KOPT-K1 (cell line): ENCODE results near the gene NCOR2.
"Not testable (repeated sequence)": the region's sequence is repeated elsewhere in the genome, so short reads cannot be mapped to it uniquely, and the experiment has no call there.

Experiments used
- H3K27ac ChIP-seq: fragments of 200-600 bp; sonication (generic); 2 replicates; pipeline ENCODE4 v1.5.1; 2016; ENCODE audit warnings: antibody characterized with exemption, mild to moderate bottlenecking, low read depth, low read length; ENCODE audit not compliant: poor library complexity, severe bottlenecking
- H3K36me3 ChIP-seq: fragments of 200-600 bp; sonication (generic); 2 replicates; pipeline ENCODE4 v1.5.1; 2017; ENCODE audit warnings: antibody characterized with exemption, mild to moderate bottlenecking, low read length, moderate library complexity; ENCODE audit not compliant: insufficient read depth
- H3K9me3 ChIP-seq: fragments of 200-600 bp; sonication (generic); 2 replicates; pipeline ENCODE4 v1.5.1; 2017; ENCODE audit warnings: antibody characterized with exemption, low read length, mild to moderate bottlenecking; ENCODE audit not compliant: insufficient read depth, poor library complexity, severe bottlenecking

Gene NCOR2

DNA sequence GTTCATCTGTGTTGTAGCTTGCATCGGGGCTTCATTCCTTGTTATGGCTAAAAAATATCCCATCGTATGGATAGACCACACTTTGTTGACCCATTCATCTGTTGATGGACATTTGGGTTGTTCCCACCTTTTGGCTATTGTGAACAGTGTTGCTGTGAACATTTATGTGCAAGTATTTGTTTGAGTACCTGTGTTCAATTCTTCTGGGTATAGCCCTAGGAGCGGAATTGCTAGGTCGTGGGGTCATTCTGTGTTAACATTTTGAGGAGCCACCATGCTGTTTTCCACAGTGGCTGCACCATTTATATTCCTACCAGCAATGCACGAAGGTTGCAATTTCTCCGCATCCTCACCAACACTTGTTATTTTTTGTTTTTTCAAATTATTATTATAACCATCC, 23.0 kb upstream of the NCOR2 start:
- H3K9me3 ChIP-seq, result peaks cover 11% of the 10 kb centered on the region
- H3K27ac ChIP-seq, result no peak overlapping the region
- H3K36me3 ChIP-seq, result no peaks in the 10 kb centered on the region

DNA sequence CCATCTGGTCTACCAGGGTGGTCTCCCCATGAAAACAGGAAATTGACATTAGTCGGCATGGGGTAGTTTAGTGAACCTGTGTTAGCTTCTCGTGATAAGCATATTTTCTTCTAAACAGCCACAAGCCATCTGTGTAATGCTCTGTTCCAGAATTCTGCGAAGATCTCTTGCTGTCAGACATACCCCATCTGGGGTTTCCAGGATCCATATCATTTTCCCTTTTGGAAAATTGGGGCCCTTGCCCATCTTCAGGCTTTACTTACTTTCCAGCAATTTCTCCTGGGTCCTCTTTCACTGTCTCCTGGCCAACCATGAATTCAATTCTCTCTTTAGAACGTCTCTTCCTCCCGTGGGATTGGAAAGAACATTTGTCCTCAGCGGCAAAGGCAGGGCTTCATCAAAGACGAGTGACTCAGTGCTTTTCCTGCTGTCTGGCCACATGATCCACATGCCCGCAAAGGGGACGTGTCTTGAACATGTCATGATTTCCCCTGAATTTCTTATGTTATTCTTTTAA, 21.4 kb upstream of the NCOR2 start:
- Histone ChIP-seq H3K27ac (no peak overlapping the region), H3K9me3 (peaks cover 11% of the 10 kb centered on the region), H3K36me3 (no peaks in the 10 kb centered on the region)

DNA sequence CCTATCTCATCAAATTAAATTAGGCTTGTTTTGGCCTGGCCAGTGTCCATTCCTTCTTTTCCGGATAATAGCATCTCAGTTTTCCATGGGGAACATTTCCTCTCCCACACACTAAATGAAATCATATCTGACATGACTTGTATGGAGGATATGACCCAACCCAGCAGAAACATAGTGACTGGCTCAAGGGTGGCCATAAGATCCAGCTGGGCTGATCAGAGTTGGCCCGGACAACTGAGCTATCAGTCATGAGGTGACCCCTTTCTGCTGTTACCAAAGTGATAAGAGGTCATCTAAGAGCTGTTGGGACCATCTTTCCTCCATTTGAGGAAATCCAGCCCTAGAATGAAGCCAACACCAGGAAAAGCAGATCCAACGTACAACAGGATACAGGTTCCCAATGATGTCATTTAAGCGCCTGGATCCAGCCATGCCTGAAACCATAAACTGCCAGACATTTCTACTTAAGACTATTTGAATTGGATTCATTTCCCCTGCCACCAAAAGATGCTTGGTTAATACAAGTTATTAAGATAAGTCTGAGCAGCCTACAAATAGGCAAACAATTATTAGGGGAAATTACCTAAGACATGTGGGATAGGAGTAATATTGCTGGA, 20.7 kb upstream of the NCOR2 start:
- Histone ChIP-seq H3K36me3 (no peaks in the 10 kb centered on the region), H3K9me3 (peaks cover 11% of the 10 kb centered on the region), H3K27ac (no peak overlapping the region)

DNA sequence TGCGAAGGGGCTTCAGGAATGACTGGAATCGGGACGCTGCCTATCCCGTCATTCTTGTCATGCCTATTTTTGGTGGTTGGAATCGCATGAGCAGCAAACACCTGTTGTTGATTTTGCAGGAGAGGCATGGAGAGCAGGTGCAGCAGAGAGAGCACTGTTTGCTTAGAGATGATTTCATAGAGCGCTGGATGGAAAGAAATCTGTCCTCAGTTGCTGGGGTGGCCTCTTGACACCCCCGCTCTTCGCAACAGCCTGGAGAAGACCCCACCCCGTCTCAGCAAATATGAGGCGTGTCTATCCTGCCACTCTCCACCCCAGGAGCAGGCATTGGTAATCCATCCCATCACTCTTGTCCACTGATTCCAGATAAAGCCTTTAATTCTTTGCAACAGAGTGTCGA, 19.3 kb upstream of the NCOR2 start:
- no peak overlapping the region for H3K27ac ChIP-seq
- H3K9me3 ChIP-seq, result peaks cover 11% of the 10 kb centered on the region
- H3K36me3 ChIP-seq, result no peaks in the 10 kb centered on the region

DNA sequence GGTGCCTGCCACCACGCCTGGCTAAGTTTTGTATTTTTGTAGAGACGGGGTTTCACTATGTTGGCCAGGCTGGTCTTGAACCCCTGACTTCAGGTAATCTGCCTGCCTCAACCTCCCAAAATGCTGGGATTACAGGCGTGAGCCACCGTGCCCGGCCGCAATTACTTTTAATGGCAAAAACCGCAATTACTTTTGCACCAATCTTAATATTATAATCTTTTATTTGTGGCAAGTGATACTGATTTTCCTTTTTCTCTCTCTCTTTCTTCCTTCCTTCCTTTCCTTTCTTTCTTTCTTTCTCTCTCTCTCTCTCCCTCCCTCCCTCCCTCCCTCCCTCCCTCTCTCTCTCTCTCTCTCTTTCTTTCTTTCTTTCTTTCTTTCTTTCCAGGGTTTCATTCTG, 17.1 kb upstream of the NCOR2 start:
- not testable (repeated sequence) for H3K9me3 ChIP-seq, H3K27ac ChIP-seq, H3K36me3 ChIP-seq

DNA sequence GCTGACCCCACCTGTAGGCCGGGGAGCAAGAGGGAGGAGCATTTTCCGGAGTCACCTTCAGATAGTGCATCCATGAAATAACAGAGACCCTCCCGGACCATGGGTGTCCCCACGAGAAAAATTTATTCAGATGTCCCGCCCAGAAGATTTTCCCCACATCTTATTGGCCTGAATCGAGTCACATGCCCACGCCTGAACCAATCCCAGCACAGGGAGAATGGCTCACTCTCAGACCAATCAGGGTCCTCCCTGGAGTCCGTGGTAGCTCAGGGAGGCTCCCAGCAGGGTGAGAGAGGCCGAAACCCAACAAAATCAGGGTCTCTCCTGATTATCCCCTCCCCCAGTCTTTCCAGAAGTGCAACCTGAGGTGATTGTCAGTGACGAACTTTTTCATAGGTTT, 16.4 kb upstream of the NCOR2 start:
- H3K27ac ChIP-seq, result no peak overlapping the region
- H3K9me3 ChIP-seq, result no peaks in the 10 kb centered on the region
- no peaks in the 10 kb centered on the region for H3K36me3 ChIP-seq

DNA sequence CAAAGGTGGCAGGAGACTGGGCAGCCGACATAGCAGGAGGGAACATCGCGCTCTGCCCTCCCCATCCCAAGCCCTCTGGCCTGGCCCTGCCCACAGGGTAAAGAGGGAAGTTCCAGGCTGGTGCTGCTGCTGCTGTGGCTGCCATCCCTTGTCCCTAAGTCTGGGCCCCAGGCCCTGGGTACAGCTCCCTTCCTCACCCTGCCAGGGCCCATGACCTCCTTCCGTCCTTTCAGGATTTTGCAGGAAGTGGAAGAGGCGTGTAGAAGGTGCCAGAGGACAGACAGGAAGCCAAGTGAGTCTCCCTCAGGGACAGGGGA, 14.7 kb upstream of the NCOR2 start:
- H3K36me3 ChIP-seq, result no peaks in the 10 kb centered on the region
- H3K9me3 ChIP-seq, result no peaks in the 10 kb centered on the region
- no peak overlapping the region for H3K27ac ChIP-seq

DNA sequence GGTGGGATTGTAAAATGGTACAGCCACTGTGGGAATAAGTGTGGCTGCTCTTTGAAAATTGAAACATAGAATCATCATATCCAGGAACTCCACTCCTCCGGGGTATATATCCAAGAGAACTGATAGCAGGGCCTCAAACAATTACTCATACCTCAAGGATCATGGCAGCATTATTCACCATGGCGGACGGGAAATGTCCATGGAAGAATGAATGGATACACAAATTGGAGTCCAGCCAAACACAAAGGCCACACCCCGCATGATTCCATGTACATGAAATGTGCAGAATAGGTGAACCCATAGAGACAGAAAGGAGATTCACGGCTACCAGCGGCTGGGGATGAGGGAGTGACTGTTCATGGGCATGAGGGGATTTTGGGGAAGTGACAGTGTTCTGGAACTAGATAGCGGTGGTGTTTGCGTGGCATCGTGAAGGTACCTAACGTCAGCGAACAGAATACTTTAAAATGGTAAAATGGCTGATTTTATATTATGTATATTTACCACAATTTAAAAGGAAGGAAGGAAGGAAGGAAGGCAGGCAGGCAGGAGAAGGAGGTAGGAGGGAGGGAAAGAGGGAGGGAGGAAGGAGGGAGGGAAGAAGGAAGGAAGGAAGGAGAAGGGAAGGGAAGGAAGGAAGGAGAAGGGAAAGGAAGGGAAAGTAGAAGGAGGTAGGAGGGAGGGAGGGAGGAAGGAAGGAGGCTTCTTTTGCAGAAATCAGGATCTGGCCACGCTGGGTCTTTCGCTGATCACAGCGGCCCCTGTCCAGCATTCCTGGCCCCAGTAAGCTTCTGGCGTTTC, 14.1 kb upstream of the NCOR2 start:
- no peak overlapping the region for H3K27ac ChIP-seq
- H3K36me3 ChIP-seq, result no peaks in the 10 kb centered on the region
- H3K9me3 ChIP-seq, result no peaks in the 10 kb centered on the region

DNA sequence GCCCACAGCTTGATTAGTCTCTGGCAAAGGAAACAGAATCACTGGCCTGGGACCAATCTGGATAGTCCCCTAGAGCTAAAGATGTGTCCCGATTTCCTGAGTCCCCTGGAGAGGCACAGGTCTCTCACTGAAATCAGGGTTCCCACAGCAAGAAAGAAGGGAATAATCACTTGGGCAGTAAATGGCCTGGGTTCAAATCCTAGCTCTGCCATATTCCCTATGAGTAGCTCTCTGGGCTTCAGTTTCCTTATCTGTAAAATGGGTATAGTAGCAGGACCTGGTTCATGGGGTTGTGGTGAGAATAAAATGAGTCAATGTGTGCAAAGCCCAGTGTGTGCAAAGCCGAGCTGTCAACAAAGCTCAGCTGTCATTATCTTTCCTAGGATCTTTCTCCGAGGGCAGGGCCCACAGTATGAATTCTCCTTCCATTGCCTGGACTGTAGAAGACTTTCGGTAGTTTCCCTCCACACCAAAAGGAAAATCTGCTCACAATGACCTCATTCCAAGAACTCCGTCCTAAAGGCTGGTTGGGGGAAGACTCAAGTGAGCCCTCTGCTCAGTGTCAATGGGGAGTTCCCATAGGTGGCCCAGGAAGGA, 12.6 kb upstream of the NCOR2 start:
- Histone ChIP-seq H3K27ac (no peak overlapping the region), H3K9me3 (no peaks in the 10 kb centered on the region), H3K36me3 (no peaks in the 10 kb centered on the region)

DNA sequence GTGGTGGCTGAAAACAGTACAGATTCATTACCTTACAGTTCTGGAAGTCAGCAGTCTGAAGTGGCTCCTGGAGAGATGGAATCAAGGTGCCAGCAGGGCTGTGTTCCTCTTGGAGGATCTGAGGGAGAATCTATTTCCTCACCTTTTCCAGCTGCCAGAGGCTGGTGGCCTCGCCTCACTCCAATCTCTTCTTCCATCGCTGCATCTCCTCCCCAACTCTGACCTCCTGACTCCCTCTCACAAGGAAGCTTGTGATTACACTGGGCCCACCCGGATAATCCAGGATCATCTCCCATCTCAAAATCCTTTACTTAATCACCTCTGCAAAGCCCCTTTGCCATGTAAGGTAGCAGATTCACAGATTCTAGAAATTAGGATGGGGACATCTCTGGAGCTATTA, 11.4 kb upstream of the NCOR2 start:
- Histone ChIP-seq H3K27ac (no peak overlapping the region), H3K36me3 (no peaks in the 10 kb centered on the region), H3K9me3 (no peaks in the 10 kb centered on the region)

DNA sequence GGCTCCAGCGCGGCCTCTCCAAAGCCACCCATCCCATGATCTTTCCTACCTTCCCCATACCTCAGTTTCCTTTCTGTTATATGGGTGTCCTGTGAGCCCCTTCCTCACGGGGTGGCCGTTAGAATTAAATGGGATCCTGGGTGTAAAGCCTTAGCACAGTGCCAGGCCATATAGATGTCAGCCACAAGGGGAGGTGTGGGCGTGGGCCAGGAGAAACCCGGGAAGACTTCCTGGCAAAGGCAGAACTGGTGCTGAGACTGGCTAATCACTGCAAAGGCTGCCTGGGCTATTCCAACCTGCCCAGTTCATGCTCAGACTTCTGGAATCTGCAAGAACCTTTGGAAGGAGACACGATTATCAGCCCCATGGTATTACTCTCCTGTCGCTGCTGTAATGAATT, 11.0 kb upstream of the NCOR2 start:
- no peaks in the 10 kb centered on the region for H3K9me3 ChIP-seq
- no peak overlapping the region for H3K27ac ChIP-seq

DNA sequence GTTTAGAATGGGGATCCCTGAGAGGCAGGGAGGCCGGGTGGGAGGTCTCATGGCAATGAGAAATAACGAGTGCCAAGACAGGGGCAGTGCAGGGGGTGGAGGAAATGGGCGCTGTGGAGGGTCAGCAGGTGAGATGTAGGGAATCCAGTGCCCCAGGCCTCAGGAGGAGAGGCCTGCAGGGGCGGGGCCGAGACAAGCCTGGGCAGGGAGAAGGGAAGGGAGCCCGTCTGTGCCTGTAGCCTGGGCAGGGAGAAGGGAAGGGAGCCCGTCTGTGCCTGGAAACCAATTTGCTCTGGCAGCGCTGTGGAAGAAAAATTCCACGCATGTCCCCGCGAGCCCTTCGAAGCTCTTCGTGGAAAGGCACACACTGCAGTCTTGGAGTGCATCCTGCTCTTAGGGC, 10.6 kb upstream of the NCOR2 start:
- Histone ChIP-seq H3K36me3 (no peaks in the 10 kb centered on the region), H3K9me3 (no peaks in the 10 kb centered on the region), H3K27ac (no peak overlapping the region)

More for the DNA sequence above, 11.0 kb upstream of the NCOR2 start:
- H3K36me3 ChIP-seq, result no peaks in the 10 kb centered on the region

DNA sequence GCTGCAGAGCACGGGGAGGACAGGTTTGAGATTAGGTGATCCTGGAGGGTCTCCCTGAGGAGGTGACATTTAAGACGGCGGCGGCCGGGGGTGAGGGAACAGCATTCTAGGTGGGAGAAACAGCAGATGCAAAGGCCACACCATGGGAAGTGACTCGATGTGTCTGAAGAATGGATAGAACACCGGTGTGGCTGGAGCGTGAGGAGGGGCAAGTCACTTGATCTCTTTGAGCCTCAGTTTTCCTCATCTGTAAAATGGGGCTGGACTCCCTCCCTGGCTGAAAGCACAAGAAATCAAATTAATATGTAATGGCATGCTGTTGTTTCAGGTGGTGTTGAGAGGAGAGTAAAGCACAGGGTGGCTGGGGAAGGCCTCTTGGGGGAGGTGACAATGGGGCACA, 10.0 kb upstream of the NCOR2 start:
- Histone ChIP-seq H3K36me3 (no peaks in the 10 kb centered on the region), H3K27ac (no peak overlapping the region), H3K9me3 (no peaks in the 10 kb centered on the region)

DNA sequence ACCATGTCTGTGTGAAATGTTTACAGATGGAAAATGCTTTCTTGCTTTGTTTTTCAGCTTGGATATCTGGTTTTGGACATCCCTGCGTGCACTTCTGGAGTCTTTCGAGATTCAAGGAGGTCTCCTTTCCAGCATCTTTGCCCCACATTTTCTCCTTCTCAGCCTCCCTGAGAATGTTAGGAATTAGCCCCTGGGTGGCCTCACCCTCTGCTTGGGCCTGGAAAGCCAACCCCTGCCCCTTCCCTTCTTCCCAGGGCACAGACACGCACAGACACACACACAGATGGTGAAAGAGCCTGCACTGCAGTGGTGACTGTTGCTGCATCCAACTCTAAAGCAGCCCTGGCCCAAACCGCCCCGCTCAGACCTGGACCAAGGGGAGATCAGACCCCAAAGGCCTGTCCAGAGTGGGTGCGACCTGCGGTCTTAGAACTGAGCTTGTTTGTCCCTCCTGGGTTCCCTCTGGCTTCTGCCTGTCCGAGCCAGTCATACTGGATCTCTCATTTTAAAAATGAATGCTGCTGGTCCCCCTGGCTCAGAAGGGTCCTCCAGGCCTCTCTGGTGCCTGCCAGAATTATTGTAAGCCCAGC, 8.7 kb upstream of the NCOR2 start:
- H3K27ac ChIP-seq, result no peak overlapping the region
- no peaks in the 10 kb centered on the region for H3K9me3 ChIP-seq
- H3K36me3 ChIP-seq, result no peaks in the 10 kb centered on the region
